H9 (cell line): Measurements from ENCODE around the gene ACP2. TPM values are rescaled to one million over a fixed set of nuclear protein-coding genes. Genes with fewer than 3 reads are reported as not detected.

ENCODE experiments used
- DNase-seq: peaks from one replicate; pipeline ENCODE4 v3.0.0-alpha.2; 2017
- H2AFZ ChIP-seq: one replicate; pipeline ENCODE4 v1.6.1; 2013; ENCODE audit warnings: mild to moderate bottlenecking, low read length, control low read depth, moderate library complexity
- H2AK5ac ChIP-seq: 2 replicates; pipeline ENCODE4 v1.6.1; 2013; ENCODE audit warnings: low read length, control low read depth, mixed read lengths; ENCODE audit not compliant: insufficient read length
- H2BK120ac ChIP-seq: one replicate; pipeline ENCODE4 v1.6.1; 2013; ENCODE audit warnings: low read depth, mild to moderate bottlenecking, low read length, control low read depth, inconsistent platforms; ENCODE audit not compliant: poor library complexity, severe bottlenecking
- H2BK12ac ChIP-seq: 2 replicates; pipeline ENCODE4 v1.6.1; 2013; ENCODE audit warnings: low read length, control low read depth, mixed read lengths, low read depth; ENCODE audit not compliant: insufficient read length
- H2BK15ac ChIP-seq: 2 replicates; pipeline ENCODE4 v1.6.1; 2013; ENCODE audit warnings: low read depth, low read length, control low read depth
- H2BK20ac ChIP-seq: one replicate; pipeline ENCODE4 v1.6.1; 2013; ENCODE audit warnings: low read depth, mild to moderate bottlenecking, low read length, control low read depth, inconsistent platforms; ENCODE audit not compliant: poor library complexity, severe bottlenecking
- H2BK5ac ChIP-seq: 2 replicates; pipeline ENCODE4 v1.6.1; 2013; ENCODE audit warnings: low read length, control low read depth, mixed read lengths; ENCODE audit not compliant: insufficient read length
- H3K14ac ChIP-seq: 2 replicates; pipeline ENCODE4 v1.6.1; 2013; ENCODE audit warnings: low read length, control low read depth; ENCODE audit not compliant: insufficient read depth
- H3K18ac ChIP-seq: 2 replicates; pipeline ENCODE4 v1.6.1; 2013; ENCODE audit warnings: low read depth, mild to moderate bottlenecking, mixed read lengths, low read length, control low read depth; ENCODE audit not compliant: insufficient read length
- H3K23ac ChIP-seq: 2 replicates; pipeline ENCODE4 v1.6.1; 2013; ENCODE audit warnings: low read length, control low read depth, mixed read lengths, low read depth; ENCODE audit not compliant: insufficient read length
- H3K23me2 ChIP-seq: 2 replicates; pipeline ENCODE4 v1.6.1; 2013; ENCODE audit warnings: low read depth, mild to moderate bottlenecking, mixed read lengths, low read length, control low read depth; ENCODE audit not compliant: insufficient read length, poor library complexity, severe bottlenecking
- H3K27ac ChIP-seq: 2 replicates; pipeline ENCODE4 v1.5.1; 2013; ENCODE audit warnings: low read length, control low read depth, mixed read lengths, low read depth; ENCODE audit not compliant: insufficient read length
- H3K27me3 ChIP-seq: 2 replicates; pipeline ENCODE4 v1.6.1; 2013; ENCODE audit warnings: low read length, control low read depth, inconsistent platforms; ENCODE audit not compliant: insufficient read depth
- H3K4ac ChIP-seq: 2 replicates; pipeline ENCODE4 v1.6.1; 2013; ENCODE audit warnings: low read depth, mild to moderate bottlenecking, control low read depth, inconsistent platforms, low read length, moderate library complexity
- H3K4me1 ChIP-seq: 2 replicates; pipeline ENCODE4 v1.6.1; 2013; ENCODE audit warnings: low read length, control low read depth, inconsistent platforms; ENCODE audit not compliant: insufficient read depth
- H3K4me2 ChIP-seq: 2 replicates; pipeline ENCODE4 v1.6.1; 2013; ENCODE audit warnings: low read length, control low read depth, mixed read lengths; ENCODE audit not compliant: insufficient read length, insufficient read depth
- H3K56ac ChIP-seq: 2 replicates; pipeline ENCODE4 v1.6.1; 2013; ENCODE audit warnings: low read depth, mild to moderate bottlenecking, mixed read lengths, low read length, control low read depth; ENCODE audit not compliant: insufficient read length
- H3K79me1 ChIP-seq: 2 replicates; pipeline ENCODE4 v1.6.1; 2013; ENCODE audit warnings: low read depth, mild to moderate bottlenecking, moderate library complexity, low read length, control low read depth, inconsistent platforms; ENCODE audit not compliant: insufficient read depth, poor library complexity, severe bottlenecking
- H3K79me2 ChIP-seq: 2 replicates; pipeline ENCODE4 v1.6.1; 2013; ENCODE audit warnings: low read length, control low read depth, inconsistent platforms; ENCODE audit not compliant: insufficient read depth
- H3K9ac ChIP-seq: 2 replicates; pipeline ENCODE4 v1.6.1; 2013; ENCODE audit warnings: low read length, control low read depth, mixed read lengths; ENCODE audit not compliant: insufficient read length; ENCODE audit errors: extremely low read depth
- H3K9me3 ChIP-seq: one replicate; pipeline ENCODE4 v1.6.1; 2013; ENCODE audit warnings: low read depth, low read length, inconsistent platforms; ENCODE audit not compliant: control insufficient read depth
- H3T11ph ChIP-seq: one replicate; pipeline ENCODE4 v1.6.1; 2013; ENCODE audit warnings: mild to moderate bottlenecking, low read length, control low read depth, inconsistent platforms
- H4K20me1 ChIP-seq: one replicate; pipeline ENCODE4 v1.6.1; 2013; ENCODE audit not compliant: control insufficient read depth, insufficient read length, insufficient read depth
- H4K5ac ChIP-seq: 2 replicates; pipeline ENCODE4 v1.6.1; 2013; ENCODE audit warnings: low read depth, mild to moderate bottlenecking, mixed read lengths, low read length, control low read depth; ENCODE audit not compliant: insufficient read length
- H4K8ac ChIP-seq: replicated peaks from 2 replicates; pipeline ENCODE4 v1.6.1; 2013; ENCODE audit warnings: low read length, control low read depth, mixed read lengths, low read depth; ENCODE audit not compliant: insufficient read length
- H4K91ac ChIP-seq: 2 replicates; pipeline ENCODE4 v1.6.1; 2013; ENCODE audit warnings: low read depth, mild to moderate bottlenecking, moderate library complexity, mixed read lengths, low read length, control low read depth; ENCODE audit not compliant: insufficient read length
- H3K27ac Mint-ChIP-seq, 3 experiments: 2 replicates in 2 of 3; 3 replicates in 1 of 3; pipeline ENCODE4 v1.8.0; 2020 to 2021; ENCODE audit warnings: mixed read lengths in 3 of 3, mild to moderate bottlenecking in 1 of 3, moderate library complexity in 1 of 3
- H3K27me3 Mint-ChIP-seq: 2 replicates; pipeline ENCODE4 v1.8.0; 2021; ENCODE audit warnings: low read depth, mild to moderate bottlenecking, moderate library complexity, mixed read lengths
- H3K36me3 Mint-ChIP-seq, 3 experiments: 2 replicates in 2 of 3; 3 replicates in 1 of 3; pipeline ENCODE4 v1.8.0; 2020 to 2021; ENCODE audit warnings: low read depth in 3 of 3, mixed read lengths in 3 of 3; ENCODE audit not compliant: insufficient read depth in 1 of 3
- H3K4me1 Mint-ChIP-seq, 2 experiments: 2 replicates each; pipeline ENCODE4 v1.8.0; 2020; ENCODE audit warnings: mixed read lengths in 2 of 2
- H3K4me3 Mint-ChIP-seq, 2 experiments: 2 replicates in 1 of 2; 3 replicates in 1 of 2; pipeline ENCODE4 v1.8.0; 2020 to 2021; ENCODE audit warnings: mild to moderate bottlenecking in 2 of 2, mixed read lengths in 2 of 2, moderate library complexity in 1 of 2
- H3K9me3 Mint-ChIP-seq, 2 experiments: 2 replicates in 1 of 2; 3 replicates in 1 of 2; pipeline ENCODE4 v1.8.0; 2020; ENCODE audit warnings: mild to moderate bottlenecking in 2 of 2, mixed read lengths in 2 of 2, moderate library complexity in 1 of 2
- WGBS: extraction: QIAGEN DNeasy Blood & Tissue Kit; methylation state at CpG from one replicate; pipeline ENCODE4 v1.1.7; 2013; ENCODE audit warnings: missing lambda C conversion rate, low lambda C conversion rate, mixed read lengths; ENCODE audit not compliant: insufficient read length; ENCODE audit errors: extremely low coverage; 5-methylcytosine and 5-hydroxymethylcytosine counted together
- total RNA-seq: library from RNA; stranded (reverse); gene quantifications from 2 replicates; pipeline ENCODE4 v1.2.1, GENCODE V29; 2021
- TF ChIP-seq, protein P1 (sequence below): fragments of 200-600 bp; sonication (generic); conservative IDR thresholded peaks from 3 replicates; pipeline ENCODE4 v1.8.0; 2021; ENCODE audit warnings: antibody characterized with exemption, mild to moderate bottlenecking

The ACP2 gene
- total RNA-seq, 1 experiment from 2014 or later: 29.5 TPM

DNA sequence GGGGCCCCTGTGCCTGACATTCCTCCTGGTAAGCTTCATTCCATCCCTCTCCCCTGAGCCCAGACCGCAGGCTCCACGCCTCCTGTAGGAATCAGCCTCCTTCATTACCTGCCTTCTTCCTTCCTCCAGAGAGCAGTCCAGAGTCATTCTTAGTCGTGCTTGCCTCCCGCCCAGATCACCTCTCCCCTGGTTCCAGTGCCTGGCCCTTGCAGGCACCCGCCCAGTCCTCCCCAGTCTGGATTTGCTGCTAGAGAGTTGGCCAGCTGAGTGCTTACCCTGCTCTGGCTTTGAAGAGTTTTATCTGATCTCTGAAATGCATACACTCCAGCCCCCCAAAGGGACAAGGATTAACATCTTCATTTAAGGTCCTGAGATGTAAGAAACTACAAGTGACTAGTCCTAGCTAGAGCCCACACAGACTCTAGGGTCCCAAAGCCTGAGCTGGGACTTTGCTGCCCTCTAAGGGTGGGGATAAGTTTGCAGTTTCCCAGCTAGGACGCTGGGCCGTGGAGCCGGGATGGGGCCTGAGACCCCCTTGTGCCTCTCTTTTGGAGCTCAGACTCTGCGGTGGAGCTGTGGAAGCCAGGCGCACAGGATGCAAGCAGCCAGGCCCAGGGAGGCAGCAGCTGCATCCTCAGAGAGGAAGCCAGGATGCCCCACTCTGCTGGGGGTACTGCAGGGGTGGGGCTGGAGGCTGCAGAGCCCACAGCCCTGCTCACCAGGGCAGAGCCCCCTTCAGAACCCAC, 10.8 kb upstream of the ACP2 start:
- Histone ChIP-seq H2BK20ac (no peak overlapping the region), H2AFZ (no peak overlapping the region), H3K23ac (no peak overlapping the region), H4K8ac (no peak overlapping the region), H3K56ac (no peak overlapping the region), H2BK15ac (no peak overlapping the region), H3K18ac (no peak overlapping the region), H3K23me2 (peaks cover 4% of the 10 kb centered on the region), H3K4me1 (no peaks in the 10 kb centered on the region; the same call in 1 of the 2 replicates), H3K9ac (no peak overlapping the region), H3K9me3 (no peaks in the 10 kb centered on the region), H2AK5ac (no peak overlapping the region), H3T11ph (no peak overlapping the region), H3K27me3 (no peaks in the 10 kb centered on the region), H3K79me1 (no peaks in the 10 kb centered on the region), H3K27ac (no peak overlapping the region), H4K5ac (no peak overlapping the region), H3K79me2 (no peaks in the 10 kb centered on the region), H2BK5ac (no peak overlapping the region), H2BK120ac (no peak overlapping the region), H2BK12ac (no peak overlapping the region), H3K4me2 (no peak overlapping the region), H4K91ac (no peak overlapping the region), H4K20me1 (no peaks in the 10 kb centered on the region), H3K14ac (no peak overlapping the region; the same call in 1 of the 2 replicates), H3K4ac (no peak overlapping the region)
- H3K4me1 Mint-ChIP-seq: peaks cover 18 to 21% of the 10 kb centered on the region in 2 experiments
- DNase-seq: peak; percentile 82
- WGBS: no CpG with 5 or more reads among the region's 10 CpGs
- peak overlapping the region; percentile 84 to 98 (median 92); a peak in 5 of 7 replicates for H3K27ac Mint-ChIP-seq
- peaks cover 0 to 2% (median 0%) of the 10 kb centered on the region in 3 experiments; a peak in 2 of 7 replicates for H3K36me3 Mint-ChIP-seq
- H3K4me3 Mint-ChIP-seq: peak overlapping the region in 1 of 2 experiments; percentile 12; a peak in 3 of 5 replicates
- no peaks in the 10 kb centered on the region; the same call in 1 of the 2 replicates for H3K27me3 Mint-ChIP-seq
- H3K9me3 Mint-ChIP-seq: no peaks in the 10 kb centered on the region
- TF ChIP-seq, protein P1, sequence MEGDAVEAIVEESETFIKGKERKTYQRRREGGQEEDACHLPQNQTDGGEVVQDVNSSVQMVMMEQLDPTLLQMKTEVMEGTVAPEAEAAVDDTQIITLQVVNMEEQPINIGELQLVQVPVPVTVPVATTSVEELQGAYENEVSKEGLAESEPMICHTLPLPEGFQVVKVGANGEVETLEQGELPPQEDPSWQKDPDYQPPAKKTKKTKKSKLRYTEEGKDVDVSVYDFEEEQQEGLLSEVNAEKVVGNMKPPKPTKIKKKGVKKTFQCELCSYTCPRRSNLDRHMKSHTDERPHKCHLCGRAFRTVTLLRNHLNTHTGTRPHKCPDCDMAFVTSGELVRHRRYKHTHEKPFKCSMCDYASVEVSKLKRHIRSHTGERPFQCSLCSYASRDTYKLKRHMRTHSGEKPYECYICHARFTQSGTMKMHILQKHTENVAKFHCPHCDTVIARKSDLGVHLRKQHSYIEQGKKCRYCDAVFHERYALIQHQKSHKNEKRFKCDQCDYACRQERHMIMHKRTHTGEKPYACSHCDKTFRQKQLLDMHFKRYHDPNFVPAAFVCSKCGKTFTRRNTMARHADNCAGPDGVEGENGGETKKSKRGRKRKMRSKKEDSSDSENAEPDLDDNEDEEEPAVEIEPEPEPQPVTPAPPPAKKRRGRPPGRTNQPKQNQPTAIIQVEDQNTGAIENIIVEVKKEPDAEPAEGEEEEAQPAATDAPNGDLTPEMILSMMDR: peak; percentile 82
